RKO (cell line): ENCODE data around the gene NT5DC2.

Experiments used
- DNase-seq: peaks from one replicate; pipeline ENCODE4 v3.0.0-alpha.2; 2016; ENCODE audit warnings: low spot score

Gene NT5DC2

DNA sequence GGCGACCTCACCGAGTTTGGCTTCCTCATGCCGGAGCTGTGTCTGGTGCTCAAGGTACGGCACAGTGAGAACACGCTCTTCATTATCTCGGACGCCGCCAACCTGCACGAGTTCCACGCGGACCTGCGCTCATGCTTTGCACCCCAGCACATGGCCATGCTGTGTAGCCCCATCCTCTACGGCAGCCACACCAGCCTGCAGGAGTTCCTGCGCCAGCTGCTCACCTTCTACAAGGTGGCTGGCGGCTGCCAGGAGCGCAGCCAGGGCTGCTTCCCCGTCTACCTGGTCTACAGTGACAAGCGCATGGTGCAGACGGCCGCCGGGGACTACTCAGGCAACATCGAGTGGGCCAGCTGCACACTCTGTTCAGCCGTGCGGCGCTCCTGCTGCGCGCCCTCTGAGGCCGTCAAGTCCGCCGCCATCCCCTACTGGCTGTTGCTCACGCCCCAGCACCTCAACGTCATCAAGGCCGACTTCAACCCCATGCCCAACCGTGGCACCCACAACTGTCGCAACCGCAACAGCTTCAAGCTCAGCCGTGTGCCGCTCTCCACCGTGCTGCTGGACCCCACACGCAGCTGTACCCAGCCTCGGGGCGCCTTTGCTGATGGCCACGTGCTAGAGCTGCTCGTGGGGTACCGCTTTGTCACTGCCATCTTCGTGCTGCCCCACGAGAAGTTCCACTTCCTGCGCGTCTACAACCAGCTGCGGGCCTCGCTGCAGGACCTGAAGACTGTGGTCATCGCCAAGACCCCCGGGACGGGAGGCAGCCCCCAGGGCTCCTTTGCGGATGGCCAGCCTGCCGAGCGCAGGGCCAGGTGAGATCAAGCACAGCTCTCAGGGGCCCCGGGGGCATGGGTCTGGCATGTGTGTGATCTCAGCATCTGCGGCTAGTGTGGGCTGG, 45.6 kb downstream of the NT5DC2 start:
- DNase-seq: no peak

- no peak for DNase-seq
These were observed 46.4 kb downstream of the NT5DC2 start for GRCh38 chr3:52487050-52487787.

DNA sequence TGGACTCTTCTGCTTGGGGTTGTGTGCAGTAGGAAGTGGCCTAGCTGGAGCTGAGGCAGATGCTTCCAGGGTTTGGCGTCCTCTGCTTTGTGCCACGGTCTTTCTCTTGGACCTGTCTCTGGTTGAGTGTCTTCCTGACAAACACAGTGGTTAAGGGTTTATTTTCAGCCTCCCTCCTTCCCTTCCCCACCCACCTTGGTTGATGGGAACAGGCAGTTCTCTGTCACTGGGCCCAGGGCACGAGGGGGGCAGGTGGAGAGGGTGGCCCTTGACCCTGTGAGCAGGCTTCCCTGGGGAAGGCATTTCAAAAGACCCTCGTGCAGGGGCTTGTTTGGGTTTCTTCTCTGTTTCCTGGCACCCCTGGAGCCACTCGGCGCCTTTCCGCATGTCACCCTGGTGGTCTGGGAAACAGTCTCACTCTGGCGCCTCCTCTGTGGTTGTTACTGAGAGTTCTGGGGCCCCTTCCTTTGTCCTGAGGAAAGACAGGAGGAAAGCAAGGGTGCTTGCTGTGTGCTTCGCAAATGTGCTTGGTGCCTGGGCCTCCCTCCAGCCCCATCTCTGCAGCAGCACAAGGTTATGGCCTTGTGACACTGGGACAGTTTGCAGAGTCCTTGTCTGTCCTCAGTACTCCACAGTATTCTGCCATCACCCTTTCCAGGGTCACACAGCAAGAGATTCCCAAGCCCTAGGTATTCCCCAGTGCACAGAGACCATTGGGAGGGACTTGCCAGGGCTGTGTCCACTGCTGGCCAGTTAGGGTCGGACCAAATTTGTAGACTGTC, 48.8 kb downstream of the NT5DC2 start:
- DNase-seq: no peak

- no peak for DNase-seq
These were observed 49.9 kb downstream of the NT5DC2 start for GRCh38 chr3:52483577-52484381.

DNA sequence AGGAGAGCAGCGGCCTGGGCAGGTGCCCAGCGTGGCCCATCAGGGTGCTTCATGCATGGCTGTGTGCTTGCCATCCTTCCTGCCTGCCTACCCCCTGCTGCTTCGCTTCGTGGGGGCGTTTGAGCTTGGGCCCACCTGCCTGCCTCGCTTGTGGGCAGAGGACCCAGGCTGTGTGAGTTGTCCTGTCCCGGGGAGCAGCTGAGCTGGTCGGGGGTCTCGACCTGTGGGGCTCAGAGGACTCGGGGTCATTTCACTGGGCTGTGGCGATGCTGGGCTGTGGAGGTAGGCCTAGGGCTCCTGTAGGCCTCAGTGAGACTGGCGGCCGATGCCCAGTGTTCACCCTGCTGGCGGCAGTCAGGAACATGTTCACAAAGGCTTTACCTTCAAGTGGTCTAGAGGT, 50.6 kb downstream of the NT5DC2 start:
- no peak for DNase-seq

- no peak for DNase-seq
These were observed 51.7 kb downstream of the NT5DC2 start for GRCh38 chr3:52481819-52482521.

DNA sequence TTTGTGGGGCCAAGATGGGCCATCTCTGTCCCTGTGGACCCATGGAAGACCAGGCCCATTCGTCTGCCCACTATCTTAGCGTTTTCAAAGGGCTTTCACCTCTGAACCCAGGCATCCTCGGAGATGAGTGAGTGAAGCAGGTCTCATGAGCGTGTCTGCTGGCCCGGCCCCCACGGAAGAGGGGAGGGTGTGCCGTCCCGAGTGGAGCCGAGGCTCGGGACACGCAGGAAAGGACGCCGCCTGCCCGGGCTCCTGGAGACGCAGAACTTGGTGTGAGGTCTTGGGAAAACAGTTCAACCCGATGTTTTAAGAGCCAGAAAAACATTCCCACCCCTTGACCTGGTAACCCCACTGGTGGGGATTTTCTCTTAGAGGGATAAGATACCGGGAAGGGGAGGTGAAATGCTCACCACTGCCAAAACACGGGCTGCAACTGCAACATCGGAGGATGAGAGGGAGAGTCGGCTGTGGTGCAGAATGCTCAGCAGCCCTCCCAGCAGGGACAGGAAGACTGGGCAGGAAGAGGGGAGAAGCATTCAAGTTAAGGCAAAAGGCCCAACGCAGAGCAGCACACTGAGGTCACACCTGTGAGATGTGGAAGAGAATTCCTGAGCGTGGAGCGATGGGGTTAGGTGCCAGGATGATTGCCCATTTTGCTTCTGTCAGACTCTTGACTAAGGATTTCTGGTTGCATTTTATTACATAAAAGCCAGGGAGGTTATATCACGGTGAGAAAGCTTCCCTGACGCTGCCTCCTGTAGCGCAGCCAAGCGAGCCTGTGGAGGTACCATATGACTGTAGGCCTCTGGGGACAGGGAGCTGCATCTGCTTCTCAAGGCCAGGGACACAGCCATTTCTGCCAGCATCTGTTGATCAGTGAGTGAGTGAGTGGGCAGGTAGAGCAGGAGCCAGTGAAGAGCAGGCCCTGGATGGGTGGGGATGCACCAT, 52.6 kb downstream of the NT5DC2 start:
- DNase-seq: no peak

GRCh38 chr3:52479877-52480575, 53.6 kb downstream of the NT5DC2 start:
- no peak for DNase-seq

DNA sequence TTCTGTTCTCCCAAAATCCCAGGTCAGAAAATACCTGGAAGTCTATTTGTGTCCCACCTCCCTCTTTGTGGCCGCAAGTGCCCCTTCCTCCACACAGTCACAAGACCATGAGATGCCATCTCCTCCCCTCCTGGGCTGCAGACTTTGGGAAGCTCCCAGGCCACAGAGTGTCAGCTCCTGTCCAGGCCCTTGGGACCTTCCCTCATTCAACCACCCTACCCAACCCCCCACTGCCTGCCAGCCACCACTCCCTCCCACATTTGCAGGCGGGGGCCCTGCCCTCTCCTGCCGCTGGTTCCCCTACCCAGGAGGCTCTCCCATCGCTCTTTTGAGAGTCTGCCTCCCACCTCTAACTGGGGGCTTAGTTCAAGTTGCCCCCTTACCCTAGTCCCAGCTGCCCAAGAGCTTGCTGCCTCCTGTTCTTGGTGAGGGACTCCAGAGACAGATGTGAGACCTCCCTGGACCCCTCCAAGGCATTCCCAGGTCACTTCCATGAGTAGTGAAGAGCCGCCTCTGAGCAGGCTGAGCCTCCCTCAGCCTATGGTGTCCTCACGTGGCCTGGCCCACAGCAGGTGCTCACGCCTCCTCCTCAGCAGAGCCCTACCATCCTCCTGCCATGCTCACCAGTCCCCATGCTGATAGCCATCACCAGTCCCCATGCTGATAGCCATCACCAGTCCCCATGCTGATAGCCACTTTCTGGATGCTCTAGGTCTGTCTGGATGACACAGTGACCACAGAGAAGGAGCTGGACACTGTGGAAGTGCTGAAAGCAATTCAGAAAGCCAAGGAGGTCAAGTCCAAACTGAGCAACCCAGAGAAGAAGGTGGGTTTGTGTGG, 54.4 kb downstream of the NT5DC2 start:
- no peak for DNase-seq

- no peak for DNase-seq
These were observed 55.9 kb downstream of the NT5DC2 start for GRCh38 chr3:52477796-52478095.

DNA sequence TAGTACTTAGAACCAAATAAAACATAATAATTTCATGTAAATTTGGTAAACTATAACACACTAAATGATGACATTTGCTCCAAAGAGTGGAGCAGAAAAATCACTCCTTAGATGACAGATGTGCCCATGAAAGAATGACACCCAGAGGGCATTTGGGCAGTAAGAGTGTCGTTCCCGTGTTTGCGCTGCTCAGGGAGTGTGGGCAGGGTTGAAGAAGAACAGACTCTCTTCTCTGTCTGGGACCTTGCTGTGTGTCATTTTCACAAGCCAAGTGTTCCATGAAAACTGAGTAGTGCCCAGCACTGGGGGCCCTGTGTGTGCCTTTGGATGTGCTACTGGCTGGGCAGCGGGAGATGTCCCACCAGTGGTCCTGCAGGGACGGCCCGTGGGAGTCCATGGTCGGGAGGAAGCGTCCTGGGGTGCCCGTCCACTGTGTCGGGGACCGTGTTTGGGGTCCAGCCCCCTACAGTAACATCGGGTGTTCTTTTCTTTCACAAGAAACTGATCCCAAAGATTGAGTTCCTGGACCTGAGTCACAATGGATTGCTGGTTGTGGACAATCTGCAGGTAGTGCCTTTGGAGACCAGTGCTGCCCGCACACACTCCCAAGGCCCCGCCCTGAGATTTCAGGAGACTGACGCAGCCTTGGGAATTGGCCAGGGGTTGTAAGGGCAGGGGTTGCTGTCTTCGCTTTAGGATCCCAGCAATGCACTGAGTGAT, 56.4 kb downstream of the NT5DC2 start:
- DNase-seq: no peak
